ENCODE data around the gene BZW1.

BZW1 gene

GRCh38 chr2:200843993-200844948, 32.6 kb downstream of the BZW1 start:
- no peak for DNase-seq

- DNase-seq: no peak
These were observed 33.5 kb downstream of the BZW1 start for GRCh38 chr2:200845194-200845593.

GRCh38 chr2:200845669-200846325, 34.1 kb downstream of the BZW1 start:
- no peak for DNase-seq

GRCh38 chr2:200847269-200847668, 35.6 kb downstream of the BZW1 start:
- no peak for DNase-seq

GRCh38 chr2:200847939-200848338, 36.2 kb downstream of the BZW1 start:
- DNase-seq: no peak

GRCh38 chr2:200850512-200851256, 39.0 kb downstream of the BZW1 start:
- no peak for DNase-seq

- no peak for DNase-seq
These were observed 39.9 kb downstream of the BZW1 start for GRCh38 chr2:200851398-200852248.

GRCh38 chr2:200852605-200853004, 40.9 kb downstream of the BZW1 start:
- DNase-seq: no peak

GRCh38 chr2:200856806-200857205, 45.1 kb downstream of the BZW1 start:
- DNase-seq: no peak

GRCh38 chr2:200860092-200860795, 48.5 kb downstream of the BZW1 start:
- DNase-seq: peak in 1 of 2 donors; percentile 51

- no peak for DNase-seq
These were observed 50.0 kb downstream of the BZW1 start for GRCh38 chr2:200861617-200862155.

- DNase-seq: peak; percentile 61 to 78
These were observed 50.9 kb downstream of the BZW1 start for GRCh38 chr2:200862532-200863000.

GRCh38 chr2:200863782-200864175, 52.1 kb downstream of the BZW1 start:
- DNase-seq: peak in 1 of 2 donors; percentile 31

GRCh38 chr2:200864176-200865034, 52.7 kb downstream of the BZW1 start, which contains the start of gene CLK1:
TSS of gene CLK1 (minus strand) at chr2:200864658. CDS start at chr2:200861862, 2,796 bp downstream.
- peak; percentile 96 to 97 for DNase-seq

- no peak for DNase-seq
These were observed 57.3 kb downstream of the BZW1 start for GRCh38 chr2:200869014-200869413.

- no peak for DNase-seq
These were observed 59.4 kb downstream of the BZW1 start for GRCh38 chr2:200871151-200871550.

GRCh38 chr2:200873560-200873959, 61.9 kb downstream of the BZW1 start:
- DNase-seq: no peak
